Raji (cell line): ENCODE data around the gene SLC39A1.

Source experiments
- POLR2A ChIP-seq: IDR thresholded peaks from 2 replicates; pipeline ENCODE4 v1.6.1; 2011; ENCODE audit warnings: low read depth, low read length, control low read depth; ENCODE audit not compliant: insufficient read depth

SLC39A1 gene, protein sequence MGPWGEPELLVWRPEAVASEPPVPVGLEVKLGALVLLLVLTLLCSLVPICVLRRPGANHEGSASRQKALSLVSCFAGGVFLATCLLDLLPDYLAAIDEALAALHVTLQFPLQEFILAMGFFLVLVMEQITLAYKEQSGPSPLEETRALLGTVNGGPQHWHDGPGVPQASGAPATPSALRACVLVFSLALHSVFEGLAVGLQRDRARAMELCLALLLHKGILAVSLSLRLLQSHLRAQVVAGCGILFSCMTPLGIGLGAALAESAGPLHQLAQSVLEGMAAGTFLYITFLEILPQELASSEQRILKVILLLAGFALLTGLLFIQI

DNA sequence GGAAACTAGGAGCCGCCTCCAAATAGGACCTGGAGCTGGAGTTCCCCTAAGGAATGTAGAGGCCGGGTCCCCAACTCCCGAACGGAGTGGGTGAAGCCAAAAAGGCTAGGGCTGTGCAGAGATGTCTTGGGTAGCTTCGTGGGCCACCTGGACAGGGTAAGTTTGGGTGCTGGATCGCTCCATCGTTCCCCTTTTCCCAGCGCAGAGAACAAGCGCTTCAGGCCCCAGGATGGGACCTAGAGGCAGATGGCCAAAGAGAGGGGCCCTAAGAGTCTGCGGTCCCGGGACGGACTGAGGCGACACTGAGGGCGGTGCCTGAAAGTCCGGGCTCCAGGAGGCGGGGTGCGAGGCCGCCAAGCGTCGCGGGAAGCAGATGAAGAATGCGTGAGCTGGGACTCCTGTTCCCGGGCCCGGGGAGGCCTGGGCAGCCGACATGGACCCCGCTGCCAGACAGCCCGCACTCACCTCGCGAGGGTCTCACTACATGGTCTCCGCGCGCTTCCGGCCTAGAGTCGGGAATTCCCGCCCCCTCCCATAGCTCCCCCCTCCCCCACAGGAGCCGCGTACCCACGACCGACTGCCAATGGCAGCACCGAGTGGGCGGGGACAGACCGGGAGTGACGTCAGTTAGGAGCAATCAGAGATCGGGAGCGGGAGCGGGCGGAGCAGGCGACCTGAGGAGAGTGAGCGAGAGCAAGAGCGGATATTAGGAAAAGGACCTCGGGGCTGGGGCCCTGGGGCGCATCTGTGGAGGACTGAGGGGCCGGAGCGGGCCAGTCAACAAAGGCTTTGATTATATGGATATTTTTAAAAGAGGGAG is at the start of gene SLC39A1:
SLC39A1 (minus strand) TSS at position 508 of the 820 bp plus-strand sequence. CDS start 822 bp downstream, outside the sequence.
- TF ChIP-seq POLR2A: peak; percentile 80

DNA sequence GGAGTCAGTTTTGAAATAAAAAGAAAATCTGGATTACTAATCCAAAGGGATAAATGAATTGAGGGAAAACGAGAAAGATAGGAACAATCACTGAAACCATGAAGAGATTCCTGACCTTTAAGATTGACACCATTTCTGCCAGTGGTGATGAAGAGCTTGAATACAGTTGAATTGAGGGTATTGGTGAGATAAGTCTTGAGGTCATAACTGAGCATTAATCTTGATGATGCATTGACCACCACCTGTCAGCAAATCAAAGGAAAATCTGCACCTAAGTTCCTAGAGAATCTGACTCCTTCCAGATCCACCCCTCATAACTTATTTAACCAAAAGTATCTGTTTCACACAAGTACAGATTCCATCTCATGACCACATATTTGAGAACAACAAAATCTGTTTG is 48.8 kb upstream of the SLC39A1 start:
- no peak for TF ChIP-seq POLR2A

DNA sequence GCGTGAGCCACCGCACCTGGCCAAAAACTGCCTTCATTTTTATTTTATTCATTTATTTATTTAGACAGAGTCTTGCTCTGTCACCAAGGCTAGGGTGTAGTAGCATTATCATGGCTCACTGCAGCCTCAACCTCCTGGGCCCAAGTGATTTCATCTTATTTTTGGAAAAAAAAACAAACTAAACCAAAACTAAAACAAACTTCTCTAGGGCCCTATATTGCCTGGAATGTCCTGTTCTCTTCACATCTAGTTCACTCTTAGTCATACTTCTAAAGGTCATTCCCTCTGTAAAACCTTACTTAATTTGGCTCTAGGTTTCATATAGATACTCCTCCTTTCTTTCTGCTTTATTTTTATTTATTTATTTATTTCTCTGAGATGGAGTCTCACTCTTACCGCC is 42.8 kb upstream of the SLC39A1 start:
- TF ChIP-seq POLR2A: no peak

DNA sequence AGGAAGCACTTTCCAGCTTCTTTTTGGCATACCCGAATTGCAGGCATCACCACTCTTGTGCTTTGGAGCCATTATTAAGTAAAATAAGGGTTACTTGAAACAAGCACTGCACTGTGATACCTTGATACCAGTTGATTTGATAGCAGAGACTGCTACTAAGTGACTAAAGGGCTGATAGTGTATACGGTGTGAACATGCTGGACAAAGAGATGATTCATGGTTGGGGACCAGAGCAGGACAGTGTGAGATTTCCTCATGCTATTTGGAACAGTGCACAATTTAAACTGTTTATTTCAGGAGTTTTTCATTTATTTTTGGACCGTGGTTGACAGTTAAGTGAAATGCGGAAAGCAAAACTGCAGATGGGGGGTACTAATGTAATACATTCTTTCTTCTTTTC is 37.1 kb upstream of the SLC39A1 start:
- no peak for TF ChIP-seq POLR2A

DNA sequence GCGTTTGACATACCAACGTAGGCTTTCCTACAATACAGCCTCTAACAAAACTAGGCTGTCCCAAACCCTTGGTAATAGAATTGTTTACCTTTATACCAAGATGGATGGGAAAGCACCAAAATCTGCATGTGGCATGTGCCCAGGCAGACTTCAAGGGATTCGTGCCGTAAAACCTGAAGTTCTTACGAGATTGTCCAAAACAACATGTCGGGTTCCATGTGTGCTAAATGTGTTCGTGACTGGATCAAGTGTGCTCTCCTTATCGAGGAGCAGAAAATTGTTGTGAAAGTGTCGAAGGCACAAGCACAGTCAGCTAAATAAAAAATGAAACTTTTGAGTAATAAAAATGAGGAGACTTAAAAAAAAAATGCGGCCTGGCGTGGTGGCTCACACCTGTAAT is 32.3 kb upstream of the SLC39A1 start:
- TF ChIP-seq POLR2A: no peak

DNA sequence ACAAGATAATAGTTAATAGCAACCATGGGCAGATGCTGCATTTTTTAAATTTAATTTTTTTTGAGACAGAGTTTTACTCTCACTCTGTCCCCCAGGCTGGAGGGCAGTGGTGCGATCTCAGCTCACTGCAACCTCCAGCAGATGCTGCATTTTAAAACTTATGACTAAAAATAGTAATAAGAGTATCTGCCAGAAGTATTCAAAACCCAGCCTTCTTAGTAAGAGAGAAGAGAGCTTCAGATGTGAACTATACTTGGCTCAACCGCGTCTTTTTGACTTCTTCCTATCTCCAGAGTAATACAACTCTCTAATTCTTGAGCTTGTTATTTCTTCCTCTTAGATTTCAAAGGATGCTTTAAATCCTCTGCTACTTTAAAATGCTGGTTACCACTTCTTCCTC is 31.9 kb upstream of the SLC39A1 start:
- TF ChIP-seq POLR2A: no peak

DNA sequence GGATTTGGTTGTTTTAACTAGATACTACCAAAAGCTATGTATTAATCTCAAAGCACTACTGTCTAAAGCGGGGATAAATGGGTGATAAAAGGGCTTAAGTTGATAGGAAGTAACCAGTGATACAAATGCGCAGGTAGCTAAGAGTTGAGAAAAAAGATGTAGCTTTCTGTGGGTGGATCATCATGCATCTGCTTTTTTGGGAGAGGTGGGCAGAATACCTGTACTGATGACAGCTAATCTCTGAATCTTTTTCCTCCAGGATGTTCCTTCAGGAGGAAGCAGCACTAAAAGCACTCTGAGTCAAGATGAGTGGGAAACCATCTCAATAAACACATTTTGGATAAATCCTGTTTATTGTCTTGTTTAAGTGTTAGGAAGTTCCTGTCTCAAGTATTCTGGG is 28.5 kb upstream of the SLC39A1 start:
- TF ChIP-seq POLR2A: no peak

DNA sequence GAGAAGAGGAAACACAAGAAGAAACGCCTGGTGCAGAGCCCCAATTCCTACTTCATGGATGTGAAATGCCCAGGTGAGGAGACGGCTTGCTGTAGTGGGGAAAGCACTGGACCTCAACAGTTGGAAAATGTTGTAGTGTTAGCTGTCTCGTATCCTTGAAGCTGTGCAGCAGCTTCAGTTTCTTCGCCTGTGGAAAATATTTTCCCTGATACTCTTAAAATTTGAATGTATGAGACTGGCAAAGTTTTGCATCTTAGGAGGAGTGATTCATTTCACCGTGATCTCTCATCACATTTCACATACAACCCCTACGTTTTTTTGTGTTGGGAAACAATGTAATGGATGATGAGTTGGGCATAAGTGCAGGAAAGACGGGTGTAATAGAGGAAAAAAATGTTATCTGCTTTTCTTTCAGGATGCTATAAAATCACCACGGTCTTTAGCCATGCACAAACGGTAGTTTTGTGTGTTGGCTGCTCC is 27.9 kb upstream of the SLC39A1 start:
- TF ChIP-seq POLR2A: no peak

DNA sequence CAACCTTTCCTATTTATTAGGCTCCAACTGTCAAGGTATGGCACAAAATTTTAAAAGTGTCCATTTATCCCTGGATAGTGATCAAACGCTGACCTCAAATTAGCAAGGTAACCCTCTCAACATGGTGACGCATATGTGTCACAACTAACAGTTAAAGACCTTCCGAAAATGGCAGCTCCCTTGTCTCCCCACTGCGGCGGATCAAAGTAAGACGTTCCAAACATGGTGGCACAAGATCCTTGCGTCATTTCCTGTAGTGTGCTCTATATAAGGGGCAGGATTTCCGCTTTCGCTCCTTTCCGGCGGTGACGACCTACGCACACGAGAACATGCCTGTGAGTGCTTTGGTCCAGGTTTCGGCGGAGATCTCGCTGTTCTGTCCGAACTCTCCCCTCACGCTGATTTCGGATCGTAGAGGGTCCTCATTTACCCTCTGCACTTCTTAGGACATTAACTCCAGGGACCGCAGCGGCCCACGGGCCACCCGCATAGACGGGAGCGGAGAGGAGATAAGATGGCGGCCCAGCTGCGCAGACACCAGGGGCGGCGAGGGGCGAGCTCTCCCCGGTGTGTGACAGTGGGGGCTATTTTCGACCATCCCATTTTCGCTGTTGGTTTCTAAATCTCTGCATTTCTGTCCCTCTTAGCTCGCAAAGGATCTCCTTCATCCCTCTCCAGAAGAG is 27.3 kb upstream of the SLC39A1 start, which contains the start of gene RPS27:
RPS27 (plus strand) TSS at position 295 of the 683 bp plus-strand sequence; CDS start at position 330, 35 bp downstream.
- peak; percentile 100 for TF ChIP-seq POLR2A

DNA sequence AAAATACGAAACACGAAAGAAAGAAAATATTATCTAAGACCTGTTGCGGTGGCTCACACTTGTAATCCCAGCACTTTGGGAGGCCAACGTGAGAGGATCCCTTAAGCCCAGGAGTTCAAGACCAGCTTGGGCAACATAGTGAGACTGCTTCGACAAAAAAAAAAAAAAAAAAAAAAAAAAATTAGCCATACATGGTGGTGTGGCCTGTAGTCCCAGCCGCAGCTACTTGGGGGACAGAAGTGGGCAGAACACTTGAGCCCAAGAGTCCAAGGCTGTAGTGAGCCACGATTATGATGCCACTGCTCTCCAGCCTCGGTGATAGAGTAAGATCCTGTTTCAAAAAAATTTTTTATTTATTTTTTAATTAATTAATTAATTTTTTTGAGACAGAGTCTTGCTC is 24.3 kb upstream of the SLC39A1 start:
- TF ChIP-seq POLR2A: no peak

DNA sequence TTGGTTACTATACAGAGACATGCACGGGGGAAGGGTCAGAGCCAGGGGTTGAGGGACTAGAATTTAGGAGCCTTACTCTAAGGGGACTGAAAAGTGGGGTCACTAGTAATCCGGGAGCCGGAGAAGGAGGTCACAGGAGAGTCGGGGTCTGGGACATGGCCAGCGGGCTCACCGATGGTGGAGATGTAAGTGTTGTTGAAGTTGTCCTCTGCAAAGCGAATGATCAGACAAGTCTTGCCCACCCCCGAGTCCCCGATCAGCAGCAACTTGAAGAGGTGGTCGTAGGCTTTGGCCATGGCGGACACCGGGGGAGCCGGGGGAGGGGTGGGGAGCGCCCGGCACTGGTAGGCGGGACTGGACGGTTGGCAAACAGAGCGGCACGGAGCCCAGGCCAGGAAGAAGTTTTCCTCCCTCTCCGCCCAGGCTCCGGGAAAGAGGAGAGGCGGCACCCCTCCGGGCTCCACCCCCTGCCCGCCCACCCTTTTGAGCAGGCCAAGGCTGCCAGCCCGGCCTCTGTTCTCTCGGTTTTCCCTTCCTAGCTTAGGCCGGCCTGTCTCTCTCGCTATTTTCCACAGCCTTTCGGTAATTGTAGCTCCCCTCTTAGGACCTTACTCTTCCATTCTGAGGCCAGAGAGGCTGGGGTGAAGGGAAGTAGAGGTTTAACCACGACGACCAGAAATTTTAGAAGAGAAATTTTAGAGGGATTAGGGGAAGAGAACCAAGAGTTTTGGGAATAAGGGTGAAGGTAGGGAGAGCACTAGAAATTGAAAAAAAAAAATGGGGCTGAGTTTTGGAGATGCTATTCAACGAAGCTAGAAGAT is 22.8 kb upstream of the SLC39A1 start, which contains the start of gene RAB13:
RAB13 (minus strand) TSS at position 399 of the 821 bp plus-strand sequence; CDS start at position 296, 103 bp downstream.
- TF ChIP-seq POLR2A: no peak

DNA sequence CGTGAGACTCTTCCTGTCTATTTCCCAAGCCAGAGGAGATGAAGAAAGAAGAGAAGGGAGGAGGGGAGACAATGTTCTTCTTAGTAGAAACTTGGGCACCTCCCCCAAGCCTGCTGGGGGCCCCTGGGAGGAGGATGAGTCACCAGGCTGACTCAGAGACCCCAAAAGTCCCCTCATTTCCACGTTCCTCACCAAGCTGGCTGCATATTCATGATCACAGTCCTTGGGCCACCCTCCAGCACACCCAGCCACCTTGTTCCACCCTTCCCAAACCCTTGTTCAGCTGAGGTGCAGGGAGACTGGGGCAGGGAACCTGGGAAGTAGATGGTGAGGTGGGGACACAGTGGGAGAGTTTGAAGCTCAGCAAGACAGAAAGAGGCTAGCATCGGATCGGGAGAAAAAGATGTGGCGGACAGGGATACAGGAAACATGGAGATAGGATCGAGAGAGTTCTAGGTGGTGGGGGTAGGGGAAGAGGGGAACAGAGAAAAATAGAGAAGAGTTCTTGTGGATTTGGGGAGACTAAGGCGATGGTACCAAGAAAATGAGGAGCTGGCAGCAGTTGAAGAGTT is 22.1 kb upstream of the SLC39A1 start:
- TF ChIP-seq POLR2A: no peak

DNA sequence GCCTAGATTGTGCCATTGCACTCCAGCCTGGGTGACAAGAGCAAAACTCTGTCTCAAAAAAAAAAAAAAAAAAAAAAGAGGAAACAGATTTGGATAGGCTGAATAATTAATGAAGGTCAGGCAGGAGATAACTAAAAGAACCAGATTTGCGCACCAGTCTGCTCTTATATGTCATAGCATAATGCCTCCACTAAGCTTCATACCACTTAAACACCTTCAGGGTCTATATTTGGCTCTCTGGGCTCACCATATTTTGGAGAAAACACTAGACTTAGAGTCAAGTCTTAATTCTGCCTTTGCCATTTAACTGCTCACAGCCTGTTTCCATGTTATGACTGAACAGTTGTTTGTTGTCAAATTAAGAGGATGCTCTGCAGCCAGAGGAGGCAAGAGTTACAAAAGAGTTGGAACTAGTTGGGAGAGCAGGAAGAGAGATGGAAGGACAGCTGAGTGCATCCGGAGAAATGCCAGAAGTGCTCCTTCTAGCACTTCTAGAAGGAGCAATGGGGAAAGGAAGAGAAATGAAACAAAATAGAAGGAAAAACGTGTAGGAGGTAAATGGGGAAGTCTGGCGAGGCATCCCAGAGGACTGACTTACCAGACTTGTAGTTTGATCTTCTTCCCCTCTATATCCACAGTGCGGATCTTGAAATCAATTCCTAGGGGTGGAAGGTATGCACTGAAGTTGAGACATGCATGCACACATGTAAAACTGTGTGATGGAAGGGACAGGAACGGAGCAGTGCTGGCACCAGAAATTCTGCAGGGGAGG is 21.0 kb upstream of the SLC39A1 start:
- no peak for TF ChIP-seq POLR2A
